ENCODE results near the gene MATN4. TPM values are rescaled to one million over a fixed set of nuclear protein-coding genes. Genes with fewer than 3 reads are reported as not detected.
"Not testable (repeated sequence)": the region's sequence is repeated elsewhere in the genome, so short reads cannot be mapped to it uniquely, and the experiment has no call there.

The MATN4 gene, protein sequence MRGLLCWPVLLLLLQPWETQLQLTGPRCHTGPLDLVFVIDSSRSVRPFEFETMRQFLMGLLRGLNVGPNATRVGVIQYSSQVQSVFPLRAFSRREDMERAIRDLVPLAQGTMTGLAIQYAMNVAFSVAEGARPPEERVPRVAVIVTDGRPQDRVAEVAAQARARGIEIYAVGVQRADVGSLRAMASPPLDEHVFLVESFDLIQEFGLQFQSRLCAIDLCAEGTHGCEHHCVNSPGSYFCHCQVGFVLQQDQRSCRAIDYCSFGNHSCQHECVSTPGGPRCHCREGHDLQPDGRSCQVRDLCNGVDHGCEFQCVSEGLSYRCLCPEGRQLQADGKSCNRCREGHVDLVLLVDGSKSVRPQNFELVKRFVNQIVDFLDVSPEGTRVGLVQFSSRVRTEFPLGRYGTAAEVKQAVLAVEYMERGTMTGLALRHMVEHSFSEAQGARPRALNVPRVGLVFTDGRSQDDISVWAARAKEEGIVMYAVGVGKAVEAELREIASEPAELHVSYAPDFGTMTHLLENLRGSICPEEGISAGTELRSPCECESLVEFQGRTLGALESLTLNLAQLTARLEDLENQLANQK
- total RNA-seq, result under 0.01 TPM

DNA sequence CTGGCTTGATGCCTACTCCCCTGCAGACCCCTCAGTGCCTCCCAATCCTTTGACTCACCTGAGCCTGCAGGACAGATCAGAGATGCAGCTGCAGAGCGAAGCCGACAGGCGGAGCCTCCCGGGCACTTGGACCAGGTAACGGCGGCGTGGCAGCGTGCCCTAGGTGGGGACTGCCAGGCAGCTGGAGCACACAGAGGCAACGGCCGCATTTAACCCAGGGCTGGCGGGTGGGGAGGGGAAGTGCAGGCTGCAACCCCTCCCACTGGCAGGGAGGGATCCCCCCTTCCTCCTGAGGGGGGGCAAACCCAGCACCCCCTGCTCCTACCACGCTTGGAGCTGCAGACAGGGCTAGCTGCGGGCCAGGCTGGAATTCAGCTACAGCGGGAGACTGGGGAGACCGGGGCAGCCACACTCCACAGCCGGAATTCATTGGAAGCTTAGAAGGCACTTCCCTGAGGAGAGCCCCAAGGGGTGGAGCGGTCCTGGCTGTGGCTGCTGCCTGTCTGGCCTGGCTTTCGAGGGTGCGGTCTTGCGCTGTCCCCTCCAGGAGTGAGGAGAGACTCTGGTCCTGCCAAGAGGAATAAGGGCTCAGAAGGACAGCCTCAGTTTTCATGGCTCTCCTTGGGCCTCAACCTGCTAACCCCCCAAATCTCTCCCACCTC lies at the start of gene MATN4:
Gene MATN4 (minus strand): TSS at position 183 of the 662 bp plus-strand sequence. CDS start 2,717 bp downstream, outside the sequence.
- peak in 1 of 3 donors; percentile 29 for DNase-seq (ENCODE audit: low read depth in 2 of 3, low spot score in 2 of 3)

DNA sequence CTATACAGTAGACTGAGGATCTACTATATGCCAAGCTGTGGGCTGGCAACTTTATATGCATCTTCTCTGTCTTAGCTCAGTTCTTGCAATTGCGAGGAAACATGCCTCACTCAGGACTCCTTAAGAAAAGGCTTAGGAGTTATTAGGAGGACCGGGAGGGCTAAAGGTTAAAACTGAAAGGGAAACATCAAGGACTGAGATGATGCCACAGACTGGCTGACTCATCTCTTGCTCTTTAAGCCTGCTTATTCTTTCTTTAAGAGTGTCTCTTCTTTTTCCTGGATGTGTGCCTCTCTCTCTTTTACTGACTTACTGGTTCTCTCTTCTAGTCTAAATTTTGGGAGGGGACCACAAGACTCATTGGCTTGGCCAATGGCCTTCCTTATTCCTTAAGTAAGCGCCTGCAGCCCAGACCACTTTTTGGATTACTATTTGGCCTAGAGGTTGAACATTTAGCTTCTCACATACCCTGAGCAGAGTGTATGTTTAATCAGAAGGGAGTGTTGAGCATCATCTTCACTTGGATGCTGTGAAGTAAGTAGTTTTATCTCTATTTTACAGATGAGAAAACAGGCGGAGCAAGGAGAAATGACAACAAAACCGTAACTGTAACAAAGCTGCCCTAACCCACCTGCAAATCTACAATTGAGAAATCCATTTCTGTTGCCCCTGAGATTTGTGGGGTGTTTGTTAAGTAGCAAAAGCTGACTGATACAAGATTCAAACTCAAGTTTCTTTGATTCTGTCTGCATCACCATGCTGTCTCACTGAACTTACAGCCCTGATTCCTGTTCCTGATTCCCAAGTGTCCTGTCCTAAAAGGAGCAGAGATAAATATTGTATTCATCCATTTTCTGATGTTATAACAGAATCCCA lies 47.3 kb upstream of the MATN4 start:
- DNase-seq (ENCODE audit: low read depth in 2 of 3, low spot score in 2 of 3), result no peak

DNA sequence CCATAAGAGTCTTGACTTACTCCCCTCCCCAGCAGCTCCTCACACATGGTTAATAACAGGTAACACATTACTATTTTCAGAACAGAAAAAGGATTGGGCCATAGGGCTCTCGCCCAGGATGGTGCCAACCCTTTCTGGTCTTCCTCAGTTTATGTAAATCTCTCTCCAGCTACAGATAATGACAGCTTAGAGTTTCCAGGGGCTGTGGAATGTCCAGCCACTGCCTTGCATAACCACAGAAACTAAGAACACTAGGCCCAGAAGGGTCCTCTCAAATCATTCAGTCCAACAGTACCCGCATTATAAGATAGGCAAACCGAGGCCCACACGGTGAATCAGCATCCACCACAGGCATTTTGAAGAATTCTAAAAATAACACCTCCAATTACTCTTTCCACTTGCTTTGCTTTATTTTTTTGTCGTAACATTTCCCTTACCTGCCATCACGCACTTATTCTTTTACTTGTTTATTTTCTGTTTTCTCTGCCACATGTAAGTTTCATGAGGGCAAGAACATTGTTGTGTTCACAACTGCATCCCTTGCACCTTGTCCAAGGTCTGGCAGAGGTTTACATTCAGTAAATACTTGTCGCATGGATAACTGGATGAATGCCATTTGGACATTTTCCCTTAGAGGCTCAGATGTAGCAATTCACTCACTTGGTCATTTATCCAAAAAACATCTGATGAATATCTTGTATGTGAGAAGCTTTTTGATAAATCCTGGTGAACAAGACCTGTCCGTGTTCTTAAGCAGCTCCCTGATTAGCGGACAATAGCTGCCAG lies 46.5 kb upstream of the MATN4 start:
- DNase-seq (ENCODE audit: low read depth in 2 of 3, low spot score in 2 of 3), result no peak

- DNase-seq (ENCODE audit: low read depth in 2 of 3, low spot score in 2 of 3), result no peak
Measured at GRCh38 chr20:45353746-45354145, 45.6 kb upstream of the MATN4 start.

GRCh38 chr20:45352729-45353128 lies 44.6 kb upstream of the MATN4 start:
- no peak for DNase-seq (ENCODE audit: low read depth in 2 of 3, low spot score in 2 of 3)

DNA sequence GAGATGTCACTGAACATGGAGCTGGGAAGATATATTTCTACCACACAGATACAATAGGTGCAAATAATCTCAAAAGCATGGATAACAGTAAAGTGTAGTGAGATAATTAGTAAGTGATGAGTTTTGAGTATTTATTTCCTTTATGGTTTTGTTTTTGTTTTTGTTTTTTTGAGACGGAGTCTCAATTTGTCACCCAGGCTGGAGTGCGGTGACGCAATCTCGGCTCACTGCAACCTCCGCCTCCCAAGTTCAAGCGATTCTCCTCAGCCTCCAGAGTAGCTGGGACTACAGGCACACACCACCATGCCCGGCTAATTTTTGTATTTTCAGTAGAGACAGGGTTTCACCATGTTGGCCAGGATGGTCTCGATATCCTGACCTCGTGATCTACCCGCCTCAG lies 42.7 kb upstream of the MATN4 start:
- not testable (repeated sequence) for DNase-seq (ENCODE audit: low read depth in 2 of 3, low spot score in 2 of 3)

DNA sequence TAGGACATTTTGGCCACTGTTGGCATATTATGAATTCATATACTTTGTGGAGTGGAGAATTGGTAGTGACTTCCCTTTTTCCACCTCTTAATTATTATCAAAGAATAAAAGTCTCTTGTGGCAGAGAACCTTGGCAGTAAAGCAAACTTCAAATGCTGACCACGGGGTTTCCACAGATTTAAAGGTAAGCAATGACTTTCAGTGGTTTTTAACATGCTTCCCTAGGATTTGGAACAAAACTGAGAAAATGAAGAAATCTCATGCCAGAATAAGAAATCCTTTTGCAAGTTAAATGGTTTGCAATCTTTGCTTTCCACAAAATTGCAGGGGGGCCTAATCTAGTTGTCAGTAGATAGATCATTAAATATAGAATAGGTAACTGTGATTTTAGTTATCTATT lies 42.1 kb upstream of the MATN4 start:
- DNase-seq (ENCODE audit: low read depth in 2 of 3, low spot score in 2 of 3), result no peak

DNA sequence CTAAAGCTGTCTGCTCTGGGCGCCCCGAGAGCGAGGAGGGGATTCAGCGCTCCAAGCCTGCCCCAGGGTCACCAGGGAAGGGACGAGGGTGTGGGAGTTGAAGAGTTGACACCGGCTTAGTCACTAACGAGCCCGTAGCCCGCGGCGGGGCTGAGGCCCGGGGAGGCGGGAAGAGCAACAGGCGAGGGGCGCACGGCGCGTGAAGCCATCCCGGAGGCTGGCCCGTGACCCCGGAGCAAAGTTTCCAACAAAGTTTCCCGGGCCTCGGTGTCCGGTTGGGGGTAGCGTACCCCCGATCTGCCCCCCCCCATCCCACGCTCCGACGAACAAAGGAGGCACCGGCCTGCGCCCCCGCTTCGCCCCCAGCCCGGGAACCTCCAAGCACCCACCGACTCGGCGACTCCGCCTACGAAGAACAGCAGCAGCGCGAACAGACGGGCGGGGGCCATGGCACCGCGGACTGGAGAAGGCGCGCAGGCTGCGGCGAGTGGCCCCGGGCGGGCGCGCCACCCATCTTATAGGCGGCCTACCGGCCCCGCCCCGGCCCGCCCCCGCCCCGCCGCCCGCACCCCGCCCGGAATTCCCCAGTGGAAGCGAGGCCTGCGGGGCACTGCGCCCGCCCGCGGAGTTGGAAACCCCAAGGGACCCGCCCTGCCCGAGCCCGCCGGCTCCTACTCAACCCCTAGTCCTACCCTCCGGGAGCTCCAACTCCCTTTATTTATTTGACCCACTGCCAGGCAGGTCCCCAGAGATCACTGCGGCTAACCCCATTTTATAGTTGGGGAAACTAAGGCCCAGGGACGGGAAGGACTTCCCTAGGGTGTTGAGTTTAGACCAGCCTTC lies 40.1 kb upstream of the MATN4 start, which contains the start of gene SDC4:
Gene SDC4 (minus strand): TSS at position 489 of the 843 bp plus-strand sequence. CDS start 40 bp downstream, at position 449.
- DNase-seq (ENCODE audit: low read depth in 2 of 3, low spot score in 2 of 3), result peak in 2 of 3 donors; percentile 36 to 39

DNA sequence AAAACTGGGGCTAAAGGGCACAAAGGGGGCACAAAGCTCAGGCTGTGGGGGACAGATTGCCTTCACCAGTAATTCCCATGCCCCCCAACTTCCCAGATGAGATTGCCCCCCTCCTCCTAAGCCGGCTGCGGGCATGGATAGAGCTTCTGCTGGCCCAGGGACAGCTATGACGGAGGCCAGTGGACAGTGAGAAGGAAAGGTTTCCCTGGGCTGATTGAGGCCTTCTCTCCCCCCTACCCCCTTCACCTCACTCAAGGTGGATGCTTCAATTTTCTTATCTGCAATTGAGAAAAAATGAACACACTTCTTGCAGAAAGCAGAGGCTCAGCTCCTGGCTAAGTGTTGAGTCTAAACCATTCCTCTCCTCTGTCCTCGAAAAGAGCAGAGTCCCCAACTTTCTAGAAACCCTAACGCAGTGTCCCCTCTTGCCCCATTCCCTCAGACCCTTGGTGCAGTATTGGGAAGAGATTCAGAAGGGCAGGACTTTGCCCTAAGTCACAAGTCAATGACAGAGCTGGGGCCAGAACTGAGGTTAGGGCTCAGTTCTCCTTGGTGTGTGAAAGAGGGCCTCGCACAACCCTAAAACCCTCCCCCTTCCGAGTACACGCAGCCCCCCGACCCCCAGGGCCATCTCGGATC lies 39.3 kb upstream of the MATN4 start:
- no peak for DNase-seq (ENCODE audit: low read depth in 2 of 3, low spot score in 2 of 3)

GRCh38 chr20:45346851-45347250 lies 38.8 kb upstream of the MATN4 start:
- no peak for DNase-seq (ENCODE audit: low read depth in 2 of 3, low spot score in 2 of 3)

- DNase-seq (ENCODE audit: low read depth in 2 of 3, low spot score in 2 of 3), result peak in 2 of 3 donors; percentile 67 to 88
Measured at GRCh38 chr20:45346291-45346718, 38.2 kb upstream of the MATN4 start.

DNA sequence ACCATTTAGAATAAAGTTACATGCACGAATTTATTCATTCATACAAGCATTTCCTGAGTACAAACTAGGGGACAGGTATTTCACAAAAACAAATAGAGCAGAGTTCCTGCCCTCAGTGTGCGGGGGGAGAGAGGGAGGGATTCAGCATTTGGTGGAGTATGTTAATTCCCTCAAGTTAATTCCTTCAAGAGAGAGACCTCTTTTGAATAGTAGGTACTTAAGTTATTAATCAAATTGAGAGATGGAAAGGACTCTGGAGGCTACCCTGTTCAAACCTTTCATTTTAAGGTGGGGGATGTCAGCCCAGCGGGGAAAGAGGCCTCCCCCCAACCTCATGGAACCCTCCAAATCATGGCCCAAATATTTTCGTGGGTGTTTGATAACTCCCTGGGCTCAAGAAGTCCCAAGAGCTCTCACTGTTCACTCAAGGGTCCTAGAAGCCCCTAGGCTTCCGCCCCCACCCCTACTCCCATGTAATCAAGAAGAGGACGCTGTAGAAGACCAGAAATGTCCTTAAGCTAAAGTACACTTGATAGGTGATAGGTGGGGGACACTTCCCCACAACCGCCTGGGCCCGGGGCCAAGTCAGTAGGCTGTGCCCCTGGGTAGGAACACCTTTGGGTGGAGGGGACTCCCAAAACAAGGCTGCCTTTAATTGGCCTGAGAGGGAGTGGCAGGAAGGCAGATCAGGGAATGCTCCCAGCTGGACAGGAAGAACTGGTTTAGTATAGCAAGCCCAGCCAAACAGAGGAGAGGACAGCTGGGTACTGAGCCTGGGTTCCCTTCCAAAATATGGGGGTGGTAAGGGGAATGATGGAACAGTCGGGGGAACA lies 37.2 kb upstream of the MATN4 start:
- no peak for DNase-seq (ENCODE audit: low read depth in 2 of 3, low spot score in 2 of 3)

GRCh38 chr20:45344168-45344860 lies 36.2 kb upstream of the MATN4 start:
- peak in 1 of 3 donors; percentile 36 for DNase-seq (ENCODE audit: low read depth in 2 of 3, low spot score in 2 of 3)

DNA sequence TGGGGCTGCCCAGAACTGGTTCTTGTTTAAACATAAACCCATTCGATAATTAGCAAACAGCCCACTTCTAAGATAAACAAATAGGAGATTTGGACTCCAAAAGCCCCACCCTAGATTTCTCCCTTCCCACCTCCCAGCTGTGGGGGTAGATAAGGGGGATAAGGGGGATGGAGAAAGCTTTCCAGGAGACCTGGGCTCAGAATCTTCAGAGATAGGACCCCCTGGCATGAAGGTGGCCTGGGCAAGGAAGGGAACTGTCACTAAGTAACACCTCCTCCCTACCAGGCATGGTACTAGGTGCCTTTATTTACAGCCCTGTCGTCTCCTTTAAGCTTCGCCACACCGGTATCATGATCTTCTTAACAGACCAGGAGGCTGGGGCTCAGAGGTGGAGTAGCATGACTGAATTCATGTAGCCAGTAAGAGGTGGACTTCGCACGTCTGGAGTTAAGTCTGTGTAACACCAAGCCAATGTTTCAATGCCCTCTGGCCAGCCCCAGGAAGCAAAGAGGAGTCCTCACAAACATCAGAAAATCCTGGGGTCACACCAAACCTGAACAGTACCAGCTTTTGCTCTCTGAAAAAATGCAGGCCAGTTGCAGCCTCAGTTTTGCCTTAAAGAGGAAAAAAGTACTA lies 35.6 kb upstream of the MATN4 start:
- no peak for DNase-seq (ENCODE audit: low read depth in 2 of 3, low spot score in 2 of 3)

DNA sequence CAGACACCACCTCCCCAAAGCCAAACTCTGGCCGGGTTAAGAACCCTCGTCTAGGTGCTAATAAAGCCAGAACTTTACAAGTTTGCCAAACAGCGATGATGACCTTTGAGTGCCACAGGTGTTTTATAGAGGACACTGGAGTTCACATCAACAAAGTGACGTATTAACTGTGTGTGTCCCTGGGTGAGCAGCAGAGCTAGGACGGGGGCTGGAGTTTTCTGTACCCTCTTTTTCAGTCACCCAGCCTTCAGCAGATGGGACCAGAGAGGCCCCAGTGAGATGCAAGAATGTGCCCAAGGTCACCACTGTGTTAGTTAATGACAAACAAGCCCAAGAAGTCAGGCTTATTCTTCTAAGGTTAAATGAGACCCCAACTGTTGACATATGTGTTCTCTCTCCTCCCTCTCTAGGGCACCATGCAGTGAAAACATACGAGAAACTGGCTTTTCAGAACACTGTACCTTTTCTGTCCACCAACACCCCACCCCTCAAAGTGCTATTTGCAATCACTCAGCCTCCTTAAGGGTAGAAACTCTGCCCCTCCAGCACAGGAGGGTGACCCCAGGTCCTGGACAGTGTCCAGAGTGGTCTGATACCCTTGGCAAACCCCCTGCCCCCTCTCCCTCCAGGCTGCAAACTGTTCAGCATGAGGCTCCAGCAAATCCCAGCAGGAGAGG lies 34.9 kb upstream of the MATN4 start:
- no peak for DNase-seq (ENCODE audit: low read depth in 2 of 3, low spot score in 2 of 3)
